Mucosa of descending colon (tissue), 3 donors: ENCODE data around the gene RXFP1. TPM values are rescaled to one million over a fixed set of nuclear protein-coding genes. Genes with fewer than 3 reads are reported as not detected.

ENCODE experiments used
- ATAC-seq: fragments of 200-7000 bp; cut with Tn5 transposase; one replicate; pipeline ENCODE4 v1.9.1; 2020; ENCODE audit warnings: mild to moderate bottlenecking, moderate library complexity
- DNase-seq, 3 donors: peaks; one replicate each; pipeline ENCODE4 v3.0.0-alpha.2; 2020
- H3K36me3 ChIP-seq: fragments of 200-600 bp; one replicate; pipeline ENCODE4 v1.8.0; 2021; ENCODE audit warnings: low read depth, mild to moderate bottlenecking
- H3K4me1 ChIP-seq: fragments of 200-600 bp; one replicate; pipeline ENCODE4 v1.8.0; 2021; ENCODE audit warnings: low read depth, mild to moderate bottlenecking
- H3K4me3 ChIP-seq: fragments of 200-600 bp; one replicate; pipeline ENCODE4 v1.8.0; 2021; ENCODE audit warnings: mild to moderate bottlenecking
- H3K9me3 ChIP-seq: fragments of 200-600 bp; one replicate; pipeline ENCODE4 v1.8.0; 2021; ENCODE audit warnings: mild to moderate bottlenecking
- CTCF ChIP-seq: fragments of 200-600 bp; IDR thresholded peaks from one replicate; pipeline ENCODE4 v1.8.0; 2022; ENCODE audit warnings: antibody characterized with exemption, mild to moderate bottlenecking
- intact Hi-C, 2 donors: fragments of 100-400 bp; cut with DNase I in 1 of 2; cut with micrococcal nuclease in 1 of 2; formaldehyde crosslinking; loops; one replicate each; pipeline versions ENCODE4 v1.11.0 to v1.11.1; 2022; cut with DNase I, micrococcal nuclease
- total RNA-seq, 3 donors: library from RNA; stranded (reverse); fragmentation: NEBNext Ultra II Directional in 2 of 3; extraction: Animal tissue kit (Norgen Biotek cat#: 25700) in 2 of 3; gene quantifications; one replicate each; pipeline versions ENCODE4 v1.2.1 to v1.2.4, GENCODE V29; 2021 to 2023
- donor health status: DM: no; HTN: no; CAD: no; lungs with moderate emphysema.
- donor health status: DM: no; HTN: no; CAD: no.
- donor health status: DM: no; HTN: yes; CAD: no.

Gene RXFP1
- total RNA-seq, 3 donors from 2014 or later = 0.22 to 0.27 TPM; not detected in 1

DNA sequence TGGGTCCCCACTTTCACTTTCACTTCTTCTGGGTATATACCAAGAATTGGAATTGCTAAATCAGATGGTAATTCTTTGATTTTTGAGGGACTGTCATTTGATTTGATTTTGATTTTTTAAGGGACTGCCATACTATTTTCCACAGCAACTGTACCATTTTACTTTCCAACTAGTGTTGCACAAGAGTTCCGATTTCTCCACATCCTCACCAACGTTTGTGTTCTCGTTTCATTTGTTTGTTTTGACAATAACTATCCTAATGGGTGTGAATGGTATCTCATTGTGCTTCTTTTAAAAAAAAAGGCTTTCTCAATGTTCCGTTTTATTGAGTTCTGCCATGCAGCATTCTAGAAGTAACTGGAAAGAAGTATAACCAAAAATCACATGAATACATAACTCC, 87.4 kb downstream of the RXFP1 start:
- Histone ChIP-seq H3K4me1 (no peaks in the 10 kb centered on the region), H3K9me3 (no peaks in the 10 kb centered on the region), H3K36me3 (no peaks in the 10 kb centered on the region), H3K4me3 (no peak overlapping the region)
- no peak for TF ChIP-seq CTCF
- DNase-seq = no peak
- intact Hi-C loops = no loop called here
- ATAC-seq = no peak

GRCh38 chr4:158610790-158611189, 89.1 kb downstream of the RXFP1 start:
- H3K4me3 ChIP-seq = no peak overlapping the region
- ATAC-seq (peak; percentile 82), DNase-seq (no peak)
- no peak for TF ChIP-seq CTCF
- H3K4me1 ChIP-seq = no peaks in the 10 kb centered on the region
- intact Hi-C loops = no loop called here
- no peaks in the 10 kb centered on the region for H3K36me3 ChIP-seq
- H3K9me3 ChIP-seq = no peaks in the 10 kb centered on the region

DNA sequence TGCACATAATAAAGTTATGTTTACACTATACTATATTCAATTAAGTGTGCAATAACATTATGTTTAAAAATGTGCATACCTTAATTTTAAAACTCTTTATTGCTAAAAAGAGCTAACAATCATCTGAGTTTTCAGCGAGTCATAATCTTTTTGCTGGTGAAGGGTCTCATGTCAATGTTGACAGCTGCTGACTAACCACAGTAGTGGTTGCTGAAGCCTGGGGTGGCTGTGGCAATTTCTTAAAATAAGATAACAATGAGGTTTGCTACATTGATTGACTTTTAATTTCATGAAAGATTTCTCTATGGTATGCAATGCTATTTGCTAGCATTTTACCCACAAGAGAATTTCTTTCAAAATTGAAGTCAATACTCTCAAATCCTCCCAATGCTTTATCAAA, 91.4 kb downstream of the RXFP1 start:
- intact Hi-C loops = no loop called here
- no peak for TF ChIP-seq CTCF
- no peak for ATAC-seq
- Histone ChIP-seq H3K9me3 (no peaks in the 10 kb centered on the region), H3K4me1 (no peaks in the 10 kb centered on the region), H3K4me3 (no peak overlapping the region), H3K36me3 (no peaks in the 10 kb centered on the region)
- DNase-seq = no peak

GRCh38 chr4:158617956-158618355, 96.3 kb downstream of the RXFP1 start:
- Histone ChIP-seq H3K36me3 (no peaks in the 10 kb centered on the region), H3K4me3 (no peak overlapping the region), H3K4me1 (no peaks in the 10 kb centered on the region), H3K9me3 (no peaks in the 10 kb centered on the region)
- ATAC-seq = no peak
- intact Hi-C loops = no loop called here
- no peak for DNase-seq
- no peak for TF ChIP-seq CTCF

DNA sequence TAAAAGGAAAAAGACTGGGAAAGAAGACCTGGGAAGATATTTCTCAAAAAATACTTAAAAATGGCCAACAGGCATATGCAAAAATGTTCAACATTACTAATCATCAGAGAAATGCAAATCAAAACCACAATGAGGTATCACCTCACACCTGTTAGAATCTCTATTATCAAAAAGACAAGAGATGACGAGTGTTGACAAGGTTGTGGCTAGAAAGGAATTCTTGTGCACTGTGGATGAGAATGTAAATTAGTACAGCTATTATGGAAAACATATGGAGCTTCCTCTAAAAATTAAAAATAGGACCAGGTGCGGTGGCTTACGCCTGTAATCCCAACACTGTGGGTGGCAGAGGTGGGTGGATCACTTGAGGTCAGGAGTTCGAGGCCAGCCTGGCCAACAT, 100.0 kb downstream of the RXFP1 start:
- Histone ChIP-seq H3K4me1 (no peaks in the 10 kb centered on the region), H3K36me3 (no peaks in the 10 kb centered on the region), H3K9me3 (no peaks in the 10 kb centered on the region), H3K4me3 (no peak overlapping the region)
- DNase-seq = no peak
- ATAC-seq = no peak
- no peak for TF ChIP-seq CTCF
- intact Hi-C loops = loop anchor here in 1 of 2 donors (10.0 kb wide), 1 partner anchor 367 kb away; no protein-coding TSS in a partner anchor

- ATAC-seq = no peak
- intact Hi-C loops = loop anchor here in 1 of 2 donors (10.0 kb wide), 1 partner anchor 367 kb away; no protein-coding TSS in a partner anchor
Measured at GRCh38 chr4:158622251-158622650, 100.6 kb downstream of the RXFP1 start.

More at GRCh38 chr4:158622251-158622650, 100.6 kb downstream of the RXFP1 start:
- TF ChIP-seq CTCF = no peak
- no peak overlapping the region for H3K4me3 ChIP-seq
- DNase-seq = no peak
- no peaks in the 10 kb centered on the region for H3K4me1 ChIP-seq
- H3K36me3 ChIP-seq = no peaks in the 10 kb centered on the region
- no peaks in the 10 kb centered on the region for H3K9me3 ChIP-seq
